K562 (cell line): ENCODE data around the gene NR4A2. TPM values are rescaled to one million over a fixed set of nuclear protein-coding genes. Genes with fewer than 3 reads are reported as not detected.

Experiments
- BRCA1 ChIP-seq, 2 experiments: fragments of 450-650 bp in 1 of 2; sonication (generic) in 1 of 2; formaldehyde crosslinking in 1 of 2; IDR thresholded peaks; 2 replicates each; pipeline versions ENCODE4 v1.5.0 to v1.6.1; 2017 to 2020; ENCODE audit warnings: mild to moderate bottlenecking in 1 of 2, missing genetic modification reagents in 1 of 2
- CBX8 ChIP-seq: fragments of 200-600 bp; sonication (generic); IDR thresholded peaks from 2 replicates; pipeline ENCODE4 v1.6.1; 2012; ENCODE audit warnings: borderline replicate concordance, mixed run types, low read depth, mild to moderate bottlenecking, moderate library complexity, mixed read lengths, low read length, control low read depth, inconsistent platforms; ENCODE audit not compliant: poor library complexity, severe bottlenecking; ENCODE audit errors: extremely low read depth
- HBP1 ChIP-seq: fragments of 450-650 bp; formaldehyde crosslinking; IDR thresholded peaks from 2 replicates; pipeline ENCODE4 v1.4.0; 2022; ENCODE audit warnings: missing genetic modification characterization
- JUN ChIP-seq, 2 experiments: sonication (generic) in 1 of 2; formaldehyde crosslinking in 1 of 2; IDR thresholded peaks; 2 replicates each; pipeline versions ENCODE4 v1.6.1 to v1.8.0; 2012 to 2022; ENCODE audit warnings: borderline replicate concordance in 2 of 2, mild to moderate bottlenecking in 2 of 2, improper control_type of control experiment in 1 of 2, low read depth in 1 of 2, low read length in 1 of 2, missing genetic modification reagents in 1 of 2
- KAT7 ChIP-seq: sonication (generic); formaldehyde crosslinking; IDR thresholded peaks from 2 replicates; pipeline ENCODE4 v1.8.0; 2022; ENCODE audit warnings: missing genetic modification reagents, mild to moderate bottlenecking, borderline replicate concordance
- MAZ ChIP-seq, 2 experiments: fragments of 450-650 bp in 1 of 2; sonication (generic) in 1 of 2; formaldehyde crosslinking; IDR thresholded peaks in 1 of 2; conservative IDR thresholded peaks in 1 of 2; 2 replicates each; pipeline versions ENCODE4 v1.4.0 to v1.5.0; 2020; ENCODE audit warnings: mild to moderate bottlenecking in 1 of 2, missing genetic modification reagents in 1 of 2
- RBM14 ChIP-seq: fragments of 200-400 bp; formaldehyde crosslinking; IDR thresholded peaks from 2 replicates; pipeline ENCODE4 v1.6.1; 2018; ENCODE audit warnings: low read depth, mild to moderate bottlenecking, low read length, moderate library complexity, borderline replicate concordance; ENCODE audit not compliant: insufficient read depth
- SREBF2 ChIP-seq: sonication (generic); formaldehyde crosslinking; IDR thresholded peaks from 2 replicates; pipeline ENCODE4 v1.4.0; 2020; ENCODE audit warnings: mild to moderate bottlenecking, missing genetic modification reagents
- ZBTB40 ChIP-seq, 2 experiments: fragments of 450-650 bp in 1 of 2; sonication (generic) in 1 of 2; formaldehyde crosslinking in 1 of 2; IDR thresholded peaks; 2 replicates each; pipeline versions ENCODE4 v1.7.1 to v1.9.0; 2016 to 2022; ENCODE audit warnings: inconsistent platforms in 1 of 2, mild to moderate bottlenecking in 1 of 2, missing genetic modification reagents in 1 of 2
- ZKSCAN1 ChIP-seq: fragments of 150-350 bp; IDR thresholded peaks from 2 replicates; pipeline ENCODE4 v1.6.1; 2016; ENCODE audit warnings: low read depth, low read length
- ZNF174 ChIP-seq: fragments of 250-450 bp; sonication (Bioruptor Pico); IDR thresholded peaks from 2 replicates; pipeline ENCODE4 v1.4.0; 2020; ENCODE audit warnings: mild to moderate bottlenecking
- ZNF212 ChIP-seq: fragments of 450-650 bp; formaldehyde crosslinking; IDR thresholded peaks from 2 replicates; pipeline ENCODE4 v1.4.0; 2020; ENCODE audit warnings: mild to moderate bottlenecking
- ZNF384 ChIP-seq: IDR thresholded peaks from 2 replicates; pipeline ENCODE4 v1.6.1; 2012; ENCODE audit warnings: low read depth, low read length, improper control_type of control experiment
- ZNF551 ChIP-seq: fragments of 250-450 bp; sonication (Bioruptor Pico); IDR thresholded peaks from 2 replicates; pipeline ENCODE4 v1.5.0; 2021; ENCODE audit warnings: mild to moderate bottlenecking, moderate library complexity
- ZNF583 ChIP-seq: fragments of 250-450 bp; sonication (Bioruptor Pico); IDR thresholded peaks from 2 replicates; pipeline ENCODE4 v1.4.0; 2020
- polyA plus RNA-seq, 8 experiments: library from polyadenylated mRNA; depleted of rRNA in 4 of 8; stranded (reverse) in 5 of 8; unstranded in 3 of 8; fragments of >200 nt; fragmentation: Nextera tagmentation in 2 of 8; fragmentation: Illumina TruSeq in 1 of 8; extraction: Ambion mirVana in 2 of 8; extraction: Trizol in 1 of 8; gene quantifications; 2 replicates each; pipeline versions ENCODE4 v1.2.1 to v1.2.3, GENCODE V29; 2011 to 2014; ENCODE audit warnings: inconsistent platforms in 1 of 8, missing spikeins in 1 of 8
- total RNA-seq, 7 experiments: library from RNA; depleted of rRNA in 6 of 7; stranded (reverse); fragments of >200 nt in 6 of 7; fragmentation: Illumina TruSeq in 2 of 7; extraction: Trizol in 2 of 7; gene quantifications; 2 replicates each; pipeline versions ENCODE4 v1.2.1 to v1.2.3, GENCODE V29; 2011 to 2021; ENCODE audit warnings: low replicate concordance in 1 of 7

NR4A2 gene
- total and polyA plus RNA-seq, 9 of the 15 experiments (the other 6 are each of a cell fraction or from before 2014, with no cell fraction given) = 0.94 to 5.1 (median 1.3) TPM

GRCh38 chr2:156332534-156333273, at the start of gene NR4A2 (continued):
- TF ChIP-seq HBP1 (CRISPR knock-in tag) (peak; percentile 86), BRCA1 (IDR thresholded peaks at IDR 0.05) (no peak), BRCA1 (CRISPR knock-in tag; IDR thresholded peaks at IDR 0.05) (no peak), ZKSCAN1 (no peak), CBX8 (no peak), JUN (IDR thresholded peaks at IDR 0.05; ENCODE audit: borderline replicate concordance, low read depth, low read length) (no peak), JUN (CRISPR knock-in tag; IDR thresholded peaks at IDR 0.05; ENCODE audit: borderline replicate concordance) (no peak), ZNF174 (CRISPR knock-in tag) (no peak), ZNF583 (CRISPR knock-in tag) (no peak), ZNF384 (peak; percentile 70), ZNF551 (CRISPR knock-in tag) (no peak), ZBTB40 (IDR thresholded peaks at IDR 0.05) (no peak), ZBTB40 (CRISPR knock-in tag; IDR thresholded peaks at IDR 0.05) (no peak), RBM14 (no peak), MAZ (CRISPR knock-in tag; conservative IDR thresholded peaks at IDR 0.05 in 1 of 2, IDR thresholded peaks at IDR 0.05 in 1 of 2) (peak in 1 of 2 experiments; percentile 13; a peak in 2 of 4 replicates), KAT7 (no peak; the same call in 1 of the 2 replicates), ZNF212 (CRISPR knock-in tag) (no peak), SREBF2 (CRISPR knock-in tag) (no peak)
